Ishikawa (cell line): ENCODE data around the gene DPH1.

Source experiments
- CEBPB ChIP-seq: IDR thresholded peaks from 2 replicates; pipeline ENCODE4 v1.6.1; 2012
- CREB1 ChIP-seq: IDR thresholded peaks from 2 replicates; pipeline ENCODE4 v1.6.1; 2012; ENCODE audit warnings: low read depth
- EGR1 ChIP-seq: IDR thresholded peaks from 2 replicates; pipeline ENCODE4 v1.6.1; 2012
- EP300 ChIP-seq: IDR thresholded peaks from 2 replicates; pipeline ENCODE4 v1.6.1; 2012; ENCODE audit warnings: borderline replicate concordance
- FOXM1 ChIP-seq: IDR thresholded peaks from 2 replicates; pipeline ENCODE4 v1.6.1; 2012; ENCODE audit warnings: low read depth, borderline replicate concordance
- MAX ChIP-seq: IDR thresholded peaks from 2 replicates; pipeline ENCODE4 v1.6.1; 2012
- NFIC ChIP-seq: IDR thresholded peaks from 2 replicates; pipeline ENCODE4 v1.6.1; 2012
- RAD21 ChIP-seq: IDR thresholded peaks from 2 replicates; pipeline ENCODE4 v1.6.1; 2012; ENCODE audit warnings: low read depth
- TAF1 ChIP-seq: IDR thresholded peaks from 2 replicates; pipeline ENCODE4 v1.6.1; 2012; ENCODE audit warnings: low read depth, mild to moderate bottlenecking
- TCF12 ChIP-seq: IDR thresholded peaks from 2 replicates; pipeline ENCODE4 v1.6.1; 2012; ENCODE audit warnings: low read depth
- TEAD4 ChIP-seq: IDR thresholded peaks from 2 replicates; pipeline ENCODE4 v1.6.1; 2012
- YY1 ChIP-seq: IDR thresholded peaks from 2 replicates; pipeline ENCODE4 v1.6.1; 2012; ENCODE audit warnings: low read depth
- ZBTB7A ChIP-seq: IDR thresholded peaks from 2 replicates; pipeline ENCODE4 v1.6.1; 2012; ENCODE audit warnings: low read depth
- TF ChIP-seq, protein P1 (sequence below): IDR thresholded peaks from 2 replicates; pipeline ENCODE4 v1.6.1; 2012; ENCODE audit warnings: low read depth, mild to moderate bottlenecking

DNA sequence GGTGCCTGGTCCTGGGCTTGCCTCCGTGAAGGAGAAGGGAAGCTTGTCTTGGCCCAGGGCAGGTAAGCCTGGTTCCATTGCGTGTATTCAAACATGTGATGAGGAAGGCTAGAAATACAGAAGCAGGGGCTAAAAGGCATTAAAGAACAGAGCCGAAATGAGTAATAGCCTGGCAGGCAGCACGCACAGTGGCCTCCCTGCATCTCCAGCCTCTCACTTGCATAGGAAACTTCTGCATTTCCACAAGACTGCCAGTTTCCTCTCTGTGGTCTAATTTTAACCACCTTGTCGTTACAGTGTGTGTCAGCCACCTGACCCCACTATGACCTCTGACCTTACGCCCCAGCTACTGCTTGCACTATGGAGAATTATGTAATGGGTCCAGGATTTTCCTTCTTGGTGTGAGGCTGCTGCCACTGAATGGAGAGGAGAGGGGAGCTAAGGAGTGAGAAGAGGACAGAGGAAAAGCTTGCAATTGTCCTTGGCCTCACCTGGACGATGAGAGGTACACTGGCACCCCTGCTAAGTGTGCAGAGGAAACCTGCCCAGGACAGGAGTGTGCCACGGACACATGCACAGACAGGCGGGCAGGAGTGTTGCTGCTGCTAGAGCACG lies 57.8 kb downstream of the DPH1 start:
- TF ChIP-seq RAD21, result no peak
- no peak for TF ChIP-seq EP300
- TF ChIP-seq MAX, result no peak
- no peak for TF ChIP-seq TEAD4
- TF ChIP-seq YY1, result no peak
- no peak for TF ChIP-seq CREB1
- TF ChIP-seq, protein P1, sequence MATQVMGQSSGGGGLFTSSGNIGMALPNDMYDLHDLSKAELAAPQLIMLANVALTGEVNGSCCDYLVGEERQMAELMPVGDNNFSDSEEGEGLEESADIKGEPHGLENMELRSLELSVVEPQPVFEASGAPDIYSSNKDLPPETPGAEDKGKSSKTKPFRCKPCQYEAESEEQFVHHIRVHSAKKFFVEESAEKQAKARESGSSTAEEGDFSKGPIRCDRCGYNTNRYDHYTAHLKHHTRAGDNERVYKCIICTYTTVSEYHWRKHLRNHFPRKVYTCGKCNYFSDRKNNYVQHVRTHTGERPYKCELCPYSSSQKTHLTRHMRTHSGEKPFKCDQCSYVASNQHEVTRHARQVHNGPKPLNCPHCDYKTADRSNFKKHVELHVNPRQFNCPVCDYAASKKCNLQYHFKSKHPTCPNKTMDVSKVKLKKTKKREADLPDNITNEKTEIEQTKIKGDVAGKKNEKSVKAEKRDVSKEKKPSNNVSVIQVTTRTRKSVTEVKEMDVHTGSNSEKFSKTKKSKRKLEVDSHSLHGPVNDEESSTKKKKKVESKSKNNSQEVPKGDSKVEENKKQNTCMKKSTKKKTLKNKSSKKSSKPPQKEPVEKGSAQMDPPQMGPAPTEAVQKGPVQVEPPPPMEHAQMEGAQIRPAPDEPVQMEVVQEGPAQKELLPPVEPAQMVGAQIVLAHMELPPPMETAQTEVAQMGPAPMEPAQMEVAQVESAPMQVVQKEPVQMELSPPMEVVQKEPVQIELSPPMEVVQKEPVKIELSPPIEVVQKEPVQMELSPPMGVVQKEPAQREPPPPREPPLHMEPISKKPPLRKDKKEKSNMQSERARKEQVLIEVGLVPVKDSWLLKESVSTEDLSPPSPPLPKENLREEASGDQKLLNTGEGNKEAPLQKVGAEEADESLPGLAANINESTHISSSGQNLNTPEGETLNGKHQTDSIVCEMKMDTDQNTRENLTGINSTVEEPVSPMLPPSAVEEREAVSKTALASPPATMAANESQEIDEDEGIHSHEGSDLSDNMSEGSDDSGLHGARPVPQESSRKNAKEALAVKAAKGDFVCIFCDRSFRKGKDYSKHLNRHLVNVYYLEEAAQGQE, result no peak
- TF ChIP-seq NFIC, result no peak
- TF ChIP-seq ZBTB7A, result no peak
- TF ChIP-seq TAF1, result no peak
- TF ChIP-seq CEBPB, result no peak
- TF ChIP-seq EGR1, result no peak
- no peak for TF ChIP-seq FOXM1
- no peak for TF ChIP-seq TCF12
